Spleen (tissue), 7 donors: ENCODE data around the gene KRTAP1-5.

Experiments
- POLR2A ChIP-seq, 3 donors: fragments of 450-650 bp; IDR thresholded peaks; one replicate each; pipeline ENCODE4 v1.5.1; 2017; ENCODE audit warnings: antibody characterized with exemption in 3 of 3, mild to moderate bottlenecking in 1 of 3
- TF ChIP-seq, protein P1 (sequence below), 11 experiments: fragments of 200-600 bp in 7 of 11; fragments of 450-650 bp in 4 of 11; sonication (generic) in 4 of 11; IDR thresholded peaks in 8 of 11; conservative IDR thresholded peaks in 3 of 11; 1 replicate in 7 of 11; 2 replicates in 4 of 11; pipeline versions ENCODE4 v1.4.0 to v1.8.0; 2016 to 2021; ENCODE audit warnings: antibody characterized with exemption in 11 of 11, inconsistent platforms in 4 of 11, mild to moderate bottlenecking in 1 of 11
- donor health status: DM: no; HTN: no; CAD: no; lungs with moderate emphysema.
- donor health status: DM: no; HTN: no; CAD: no.
- donor health status: DM: no; HTN: no; CAD: no.

DNA sequence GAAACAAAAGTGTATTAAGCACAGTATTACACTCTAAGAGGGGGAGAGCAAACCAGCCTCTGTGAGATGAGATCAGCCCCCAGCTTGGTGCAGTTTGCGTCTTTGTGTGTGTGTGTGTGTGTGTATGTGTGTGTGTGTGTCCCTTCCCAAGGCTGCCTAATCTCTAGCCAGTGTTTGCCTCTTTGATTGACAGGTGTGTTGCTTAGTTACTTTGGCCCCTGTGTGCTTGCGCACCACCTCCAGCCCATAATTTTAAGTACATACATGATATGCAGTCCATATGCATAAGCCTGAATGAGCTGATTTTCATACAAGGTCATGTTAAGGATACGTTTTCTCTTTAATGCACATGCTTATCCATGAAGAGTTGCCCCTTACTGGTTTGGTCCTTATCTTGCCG is 25.2 kb downstream of the KRTAP1-5 start:
- TF ChIP-seq, protein P1, sequence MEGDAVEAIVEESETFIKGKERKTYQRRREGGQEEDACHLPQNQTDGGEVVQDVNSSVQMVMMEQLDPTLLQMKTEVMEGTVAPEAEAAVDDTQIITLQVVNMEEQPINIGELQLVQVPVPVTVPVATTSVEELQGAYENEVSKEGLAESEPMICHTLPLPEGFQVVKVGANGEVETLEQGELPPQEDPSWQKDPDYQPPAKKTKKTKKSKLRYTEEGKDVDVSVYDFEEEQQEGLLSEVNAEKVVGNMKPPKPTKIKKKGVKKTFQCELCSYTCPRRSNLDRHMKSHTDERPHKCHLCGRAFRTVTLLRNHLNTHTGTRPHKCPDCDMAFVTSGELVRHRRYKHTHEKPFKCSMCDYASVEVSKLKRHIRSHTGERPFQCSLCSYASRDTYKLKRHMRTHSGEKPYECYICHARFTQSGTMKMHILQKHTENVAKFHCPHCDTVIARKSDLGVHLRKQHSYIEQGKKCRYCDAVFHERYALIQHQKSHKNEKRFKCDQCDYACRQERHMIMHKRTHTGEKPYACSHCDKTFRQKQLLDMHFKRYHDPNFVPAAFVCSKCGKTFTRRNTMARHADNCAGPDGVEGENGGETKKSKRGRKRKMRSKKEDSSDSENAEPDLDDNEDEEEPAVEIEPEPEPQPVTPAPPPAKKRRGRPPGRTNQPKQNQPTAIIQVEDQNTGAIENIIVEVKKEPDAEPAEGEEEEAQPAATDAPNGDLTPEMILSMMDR (IDR thresholded peaks at IDR 0.05 in 8 of 11, conservative IDR thresholded peaks at IDR 0.05 in 3 of 11), result no peak
- no peak for TF ChIP-seq POLR2A (IDR thresholded peaks at IDR 0.05)
